Neuronal stem cell (in vitro differentiated cells): ENCODE data around the gene LRMDA.

Experiments
- DNase-seq: peaks from one replicate; pipeline ENCODE4 v3.0.0-alpha.2; 2013; ENCODE audit warnings: low spot score
- H2AFZ ChIP-seq: one replicate; pipeline ENCODE4 v1.6.1; 2013; ENCODE audit warnings: mild to moderate bottlenecking, low read length, inconsistent platforms
- H2AK5ac ChIP-seq: 2 replicates; pipeline ENCODE4 v1.6.1; 2013; ENCODE audit warnings: low read depth, mild to moderate bottlenecking, inconsistent platforms, low read length, moderate library complexity, mixed read lengths
- H2BK120ac ChIP-seq: 2 replicates; pipeline ENCODE4 v1.6.1; 2013; ENCODE audit warnings: low read depth, mild to moderate bottlenecking, inconsistent platforms, low read length, moderate library complexity, mixed read lengths
- H2BK12ac ChIP-seq: one replicate; pipeline ENCODE4 v1.6.1; 2013; ENCODE audit warnings: low read length, inconsistent platforms
- H2BK15ac ChIP-seq: 2 replicates; pipeline ENCODE4 v1.6.1; 2013; ENCODE audit warnings: mild to moderate bottlenecking, low read length, inconsistent platforms, mixed read lengths
- H2BK5ac ChIP-seq: one replicate; pipeline ENCODE4 v1.6.1; 2013; ENCODE audit warnings: inconsistent platforms, mild to moderate bottlenecking, low read length, moderate library complexity
- H3K14ac ChIP-seq: one replicate; pipeline ENCODE4 v1.6.1; 2013; ENCODE audit warnings: low read length, inconsistent platforms
- H3K18ac ChIP-seq: 2 replicates; pipeline ENCODE4 v1.6.1; 2013; ENCODE audit warnings: low read length, inconsistent platforms
- H3K23ac ChIP-seq: 2 replicates; pipeline ENCODE4 v1.6.1; 2013; ENCODE audit warnings: low read depth, mild to moderate bottlenecking, mixed read lengths, low read length, inconsistent platforms; ENCODE audit not compliant: poor library complexity
- H3K27ac ChIP-seq: replicated peaks from 3 replicates; pipeline ENCODE4 v1.5.1; 2013; ENCODE audit warnings: low read length, inconsistent platforms
- H3K27me3 ChIP-seq, 3 experiments: 2 replicates each; pipeline ENCODE4 v1.6.1; 2013; ENCODE audit warnings: low read length in 3 of 3, mild to moderate bottlenecking in 2 of 3, inconsistent platforms in 1 of 3, low read depth in 1 of 3, mixed read lengths in 1 of 3, moderate library complexity in 1 of 3; ENCODE audit not compliant: control insufficient read depth in 3 of 3, insufficient read depth in 3 of 3
- H3K36me3 ChIP-seq, 2 donors: replicated peaks in 1 of 2; 2 replicates each; pipeline ENCODE4 v1.6.1; 2013; ENCODE audit warnings: low read length in 2 of 2; ENCODE audit not compliant: control insufficient read depth in 2 of 2, insufficient read depth in 2 of 2
- H3K4ac ChIP-seq: 2 replicates; pipeline ENCODE4 v1.6.1; 2013; ENCODE audit warnings: inconsistent platforms, mild to moderate bottlenecking, low read length, moderate library complexity
- H3K4me1 ChIP-seq, 2 donors: 1 replicate in 1 of 2; 2 replicates in 1 of 2; pipeline ENCODE4 v1.6.1; 2013; ENCODE audit warnings: low read length in 2 of 2, low read depth in 1 of 2; ENCODE audit not compliant: control insufficient read depth in 2 of 2, insufficient read depth in 1 of 2
- H3K4me2 ChIP-seq: one replicate; pipeline ENCODE4 v1.6.1; 2013; ENCODE audit warnings: mild to moderate bottlenecking, low read length, inconsistent platforms; ENCODE audit not compliant: insufficient read depth, poor library complexity, severe bottlenecking
- H3K4me3 ChIP-seq, 2 donors: 2 replicates each; pipeline ENCODE4 v1.5.1; 2013; ENCODE audit warnings: low read length in 2 of 2, mild to moderate bottlenecking in 2 of 2, inconsistent platforms in 1 of 2, moderate library complexity in 1 of 2
- H3K79me1 ChIP-seq: one replicate; pipeline ENCODE4 v1.6.1; 2013; ENCODE audit warnings: low read depth, mild to moderate bottlenecking, inconsistent platforms, low read length, moderate library complexity
- H3K9ac ChIP-seq: one replicate; pipeline ENCODE4 v1.6.1; 2013; ENCODE audit warnings: mild to moderate bottlenecking, low read depth, low read length, inconsistent platforms; ENCODE audit not compliant: poor library complexity
- H3K9me3 ChIP-seq, 2 donors: replicated peaks in 1 of 2; 2 replicates each; pipeline versions ENCODE3 to v1.6.1; 2013; ENCODE audit warnings: low read length in 2 of 2, mild to moderate bottlenecking in 2 of 2, inconsistent platforms in 1 of 2, low read depth in 1 of 2, mixed read lengths in 1 of 2, moderate library complexity in 1 of 2; ENCODE audit not compliant: control insufficient read depth in 2 of 2, insufficient read depth in 1 of 2
- H4K8ac ChIP-seq: one replicate; pipeline ENCODE4 v1.6.1; 2013; ENCODE audit warnings: low read depth, mild to moderate bottlenecking, inconsistent platforms, low read length, moderate library complexity
- H4K91ac ChIP-seq: one replicate; pipeline ENCODE4 v1.6.1; 2013; ENCODE audit warnings: low read length, low read depth, mild to moderate bottlenecking, inconsistent platforms; ENCODE audit not compliant: poor library complexity
- WGBS, 2 donors: extraction: QIAGEN DNeasy Blood & Tissue Kit; methylation state at CpG; one replicate each; pipeline ENCODE4 v1.1.7; 2013; ENCODE audit warnings: missing lambda C conversion rate in 2 of 2, mixed read lengths in 1 of 2; ENCODE audit not compliant: insufficient read length in 2 of 2, insufficient replicate concordance in 1 of 2; ENCODE audit errors: extremely low coverage in 2 of 2; 5-methylcytosine and 5-hydroxymethylcytosine counted together

Gene LRMDA

DNA sequence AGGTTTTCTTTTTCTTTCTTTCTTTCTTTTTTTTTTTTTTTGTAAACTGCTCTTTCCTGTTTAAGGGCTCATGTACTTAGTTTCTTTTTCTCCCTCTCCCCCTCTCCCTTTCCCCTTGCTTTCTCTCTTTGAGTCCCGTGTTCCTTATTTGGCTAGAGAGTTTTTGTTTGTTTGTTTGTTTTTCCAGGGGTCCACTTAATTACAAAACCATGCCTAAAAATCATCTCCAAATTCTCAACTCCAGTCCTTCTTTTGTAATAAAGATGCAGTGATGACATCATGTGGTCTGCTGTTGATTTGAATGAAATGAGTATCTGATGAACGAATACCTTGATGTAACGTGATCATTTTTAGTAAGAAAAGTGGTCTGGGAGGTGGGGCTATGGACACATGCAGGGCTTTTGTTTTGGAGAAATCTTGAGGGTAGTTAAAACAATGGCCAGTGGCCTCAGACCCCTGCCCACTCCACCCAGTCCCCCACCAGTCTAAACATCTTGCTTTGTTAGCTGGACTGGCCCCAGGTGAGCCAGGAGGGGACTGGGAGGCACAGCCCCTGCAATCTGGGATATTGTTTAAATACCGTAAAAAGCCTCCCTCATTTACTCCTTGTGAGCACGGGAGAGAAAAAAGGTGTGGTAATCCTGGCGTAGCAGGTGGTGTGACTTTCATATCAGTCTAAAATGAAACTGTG is 165.7 kb downstream of the LRMDA start:
- no peak overlapping the region for H2BK12ac ChIP-seq
- H2AK5ac ChIP-seq = no peak overlapping the region
- H4K91ac ChIP-seq = no peak overlapping the region
- no peaks in the 10 kb centered on the region for H3K79me1 ChIP-seq
- H3K4me2 ChIP-seq = no peak overlapping the region
- no CpG with 5 or more reads among the region's 6 CpGs for WGBS, 2 donors
- peak overlapping the region; percentile 23 for H3K18ac ChIP-seq
- no peak overlapping the region for H3K4me3 ChIP-seq
- H3K23ac ChIP-seq = no peak overlapping the region
- no peak overlapping the region for H2AFZ ChIP-seq
- no peak overlapping the region for H3K4ac ChIP-seq
- no peak for DNase-seq
- H4K8ac ChIP-seq = no peak overlapping the region
- peaks cover 10 to 26% of the 10 kb centered on the region in 2 donors for H3K4me1 ChIP-seq
- H3K27ac ChIP-seq = no peak overlapping the region
- H3K9me3 ChIP-seq = no peaks in the 10 kb centered on the region
- H2BK120ac ChIP-seq = no peak overlapping the region
- H3K36me3 ChIP-seq = no peaks in the 10 kb centered on the region
- no peak overlapping the region for H3K9ac ChIP-seq
- H2BK5ac ChIP-seq = no peak overlapping the region
- H2BK15ac ChIP-seq = no peak overlapping the region
- no peak overlapping the region for H3K14ac ChIP-seq
- H3K27me3 ChIP-seq = peaks cover 0 to 50% (median 7%) of the 10 kb centered on the region in 3 experiments

DNA sequence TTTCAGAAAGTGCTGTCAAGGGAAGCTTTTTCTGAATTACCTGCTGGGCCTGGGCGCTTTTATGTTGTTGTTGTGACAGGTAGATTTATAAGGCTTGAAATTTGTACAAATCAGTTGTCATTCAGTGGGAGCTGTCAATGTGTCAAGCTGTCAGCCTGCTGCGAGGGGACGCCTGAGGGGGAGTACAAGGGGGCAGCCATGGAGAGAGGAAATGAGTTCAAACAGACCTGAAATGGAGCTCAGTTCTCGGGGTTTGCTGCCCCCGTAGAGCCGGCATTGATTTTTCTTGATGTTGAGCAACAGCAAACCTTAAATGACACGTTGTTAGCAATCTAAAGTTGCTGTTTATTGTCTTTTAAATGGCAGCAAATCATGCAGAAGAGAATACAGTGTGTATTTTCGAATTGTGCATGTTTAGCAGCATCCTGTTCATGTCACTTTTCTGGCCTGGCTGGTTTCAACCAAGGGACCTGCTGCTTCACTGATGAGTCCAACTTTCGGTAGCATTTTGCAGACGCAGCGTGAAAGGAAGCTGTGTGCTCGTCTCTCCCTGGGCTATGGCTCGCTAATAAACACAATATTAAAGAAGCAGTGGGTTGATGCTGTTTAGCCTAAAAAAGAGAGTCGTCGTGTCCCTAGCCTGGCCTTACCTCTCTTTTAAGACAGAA is 166.5 kb downstream of the LRMDA start:
- Histone ChIP-seq H2BK5ac (no peak overlapping the region), H2BK15ac (no peak overlapping the region), H3K4me2 (no peak overlapping the region), H3K23ac (no peak overlapping the region), H3K4me1 (peaks cover 10 to 26% of the 10 kb centered on the region in 2 donors), H3K4ac (no peak overlapping the region), H3K9me3 (no peaks in the 10 kb centered on the region), H3K27me3 (peaks cover 0 to 58% (median 7%) of the 10 kb centered on the region in 3 experiments), H3K79me1 (no peaks in the 10 kb centered on the region), H3K27ac (no peak overlapping the region), H3K9ac (no peak overlapping the region), H2BK12ac (no peak overlapping the region), H2AK5ac (no peak overlapping the region), H2AFZ (peak overlapping the region; percentile 5), H3K18ac (no peak overlapping the region), H3K36me3 (no peaks in the 10 kb centered on the region), H4K8ac (no peak overlapping the region), H2BK120ac (no peak overlapping the region), H3K4me3 (no peak overlapping the region), H4K91ac (no peak overlapping the region), H3K14ac (no peak overlapping the region)
- WGBS, 2 donors = no CpG with 5 or more reads among the region's 15 CpGs
- DNase-seq = no peak

- no peaks in the 10 kb centered on the region for H3K79me1 ChIP-seq
- no peak overlapping the region for H2BK5ac ChIP-seq
- H3K27me3 ChIP-seq = peaks cover 0 to 65% (median 7%) of the 10 kb centered on the region in 3 experiments
- DNase-seq = no peak
- H3K9me3 ChIP-seq = no peaks in the 10 kb centered on the region
- no peak overlapping the region for H2BK15ac ChIP-seq
- no peak overlapping the region for H2AFZ ChIP-seq
- H3K9ac ChIP-seq = no peak overlapping the region
- H3K4me1 ChIP-seq = peaks cover 10 to 26% of the 10 kb centered on the region in 2 donors
- no peak overlapping the region for H3K18ac ChIP-seq
- H3K4me3 ChIP-seq = no peak overlapping the region
- no peak overlapping the region for H3K27ac ChIP-seq
- no peak overlapping the region for H3K4ac ChIP-seq
- H2BK12ac ChIP-seq = no peak overlapping the region
- H3K23ac ChIP-seq = no peak overlapping the region
- no peak overlapping the region for H2AK5ac ChIP-seq
- H3K36me3 ChIP-seq = no peaks in the 10 kb centered on the region
- H3K14ac ChIP-seq = no peak overlapping the region
- H4K8ac ChIP-seq = no peak overlapping the region
- no peak overlapping the region for H3K4me2 ChIP-seq
- H4K91ac ChIP-seq = no peak overlapping the region
- no CpG with 5 or more reads among the region's 5 CpGs for WGBS, 2 donors
- no peak overlapping the region for H2BK120ac ChIP-seq
These were observed 167.6 kb downstream of the LRMDA start for GRCh38 chr10:75598998-75599397.

GRCh38 chr10:75599875-75600648 is 168.6 kb downstream of the LRMDA start:
- Histone ChIP-seq H3K27me3 (peaks cover 0 to 72% (median 7%) of the 10 kb centered on the region in 3 experiments), H2AK5ac (no peak overlapping the region), H4K8ac (no peak overlapping the region), H3K36me3 (no peaks in the 10 kb centered on the region), H3K4me2 (no peak overlapping the region), H3K27ac (no peak overlapping the region), H2BK120ac (no peak overlapping the region), H3K4me3 (no peak overlapping the region), H2BK12ac (no peak overlapping the region), H3K18ac (no peak overlapping the region), H2AFZ (no peak overlapping the region), H3K14ac (no peak overlapping the region), H2BK15ac (no peak overlapping the region), H2BK5ac (no peak overlapping the region), H3K4me1 (peaks cover 10 to 26% of the 10 kb centered on the region in 2 donors), H3K9ac (no peak overlapping the region), H4K91ac (no peak overlapping the region), H3K79me1 (no peaks in the 10 kb centered on the region), H3K9me3 (no peaks in the 10 kb centered on the region), H3K4ac (no peak overlapping the region), H3K23ac (no peak overlapping the region)
- DNase-seq = no peak
- WGBS, 2 donors = no CpG with 5 or more reads among the region's 2 CpGs
